Tibial artery (tissue), 4 donors: ENCODE data around the gene PRDX1.
"Not testable (repeated sequence)": the region's sequence is repeated elsewhere in the genome, so short reads cannot be mapped to it uniquely, and the experiment has no call there.

Experiments
- DNase-seq, 2 donors: peaks; one replicate each; pipeline ENCODE4 v3.0.0-alpha.2; 2019
- H3K27ac ChIP-seq, 2 donors: fragments of 200-600 bp; sonication (generic) in 1 of 2; 1 replicate in 1 of 2; 2 replicates in 1 of 2; pipeline ENCODE4 v1.5.1; 2018 to 2019; ENCODE audit warnings: mild to moderate bottlenecking in 1 of 2
- H3K27me3 ChIP-seq, 2 donors: fragments of 200-600 bp; sonication (generic) in 1 of 2; one replicate each; pipeline versions ENCODE4 v1.5.1 to v1.6.0; 2016 to 2019
- H3K36me3 ChIP-seq, 3 donors: fragments of 200-600 bp; sonication (generic) in 2 of 3; one replicate each; pipeline ENCODE4 v1.5.1; 2016 to 2019; ENCODE audit warnings: mild to moderate bottlenecking in 2 of 3
- H3K4me1 ChIP-seq, 4 donors: fragments of 200-600 bp; sonication (generic) in 2 of 4; 1 replicate in 3 of 4; 2 replicates in 1 of 4; pipeline ENCODE4 v1.5.1; 2016 to 2019
- H3K4me3 ChIP-seq, 2 donors: fragments of 200-600 bp; sonication (generic) in 1 of 2; 1 replicate in 1 of 2; 2 replicates in 1 of 2; pipeline ENCODE4 v1.5.1; 2018 to 2019; ENCODE audit warnings: mild to moderate bottlenecking in 2 of 2
- H3K9me3 ChIP-seq, 3 donors: fragments of 200-600 bp; sonication (generic) in 1 of 3; one replicate each; pipeline ENCODE4 v1.5.1; 2016 to 2019
- CTCF ChIP-seq, 2 experiments: fragments of 200-600 bp in 1 of 2; fragments of 450-650 bp in 1 of 2; IDR thresholded peaks; one replicate each; pipeline ENCODE4 v1.5.1; 2017 to 2019; ENCODE audit warnings: antibody characterized with exemption in 2 of 2, mild to moderate bottlenecking in 1 of 2, moderate library complexity in 1 of 2
- intact Hi-C: fragments of 100-400 bp; cut with DNase I; formaldehyde crosslinking; loops from one replicate; pipeline ENCODE4 v1.15.0; 2023; ENCODE audit warnings: low total_unique reads

The PRDX1 gene

GRCh38 chr1:45488666-45489377 lies 32.9 kb downstream of the PRDX1 start:
- no peaks in the 10 kb centered on the region for H3K36me3 ChIP-seq
- H3K27ac ChIP-seq = no peak overlapping the region
- no peak for DNase-seq
- peaks cover 0 to 16% (median 7%) of the 10 kb centered on the region in 4 donors for H3K4me1 ChIP-seq
- no peak for TF ChIP-seq CTCF (IDR thresholded peaks at IDR 0.05)
- no peak overlapping the region for H3K4me3 ChIP-seq
- H3K9me3 ChIP-seq = no peaks in the 10 kb centered on the region
- intact Hi-C loops = no loop called here
- H3K27me3 ChIP-seq = no peaks in the 10 kb centered on the region

GRCh38 chr1:45485949-45486348 lies 35.7 kb downstream of the PRDX1 start:
- H3K27me3 ChIP-seq = no peaks in the 10 kb centered on the region
- H3K4me3 ChIP-seq = no peak overlapping the region
- peaks cover 0 to 10% (median 4%) of the 10 kb centered on the region in 4 donors for H3K4me1 ChIP-seq
- H3K27ac ChIP-seq = no peak overlapping the region
- DNase-seq = no peak
- no peak for TF ChIP-seq CTCF (IDR thresholded peaks at IDR 0.05)
- H3K9me3 ChIP-seq = no peaks in the 10 kb centered on the region
- intact Hi-C loops = no loop called here
- no peaks in the 10 kb centered on the region for H3K36me3 ChIP-seq

GRCh38 chr1:45479039-45479748 lies 42.5 kb downstream of the PRDX1 start:
- Histone ChIP-seq H3K4me3 (no peak overlapping the region), H3K36me3 (no peaks in the 10 kb centered on the region), H3K9me3 (no peaks in the 10 kb centered on the region), H3K4me1 (no peaks in the 10 kb centered on the region), H3K27me3 (no peaks in the 10 kb centered on the region), H3K27ac (no peak overlapping the region)
- intact Hi-C loops = no loop called here
- TF ChIP-seq CTCF (IDR thresholded peaks at IDR 0.05) = no peak
- DNase-seq = no peak

- no peaks in the 10 kb centered on the region for H3K9me3 ChIP-seq
- H3K4me3 ChIP-seq = no peak overlapping the region
- no peaks in the 10 kb centered on the region for H3K36me3 ChIP-seq
- H3K4me1 ChIP-seq = no peaks in the 10 kb centered on the region
- DNase-seq = no peak
- TF ChIP-seq CTCF (IDR thresholded peaks at IDR 0.05) = no peak
- no peaks in the 10 kb centered on the region for H3K27me3 ChIP-seq
- H3K27ac ChIP-seq = no peak overlapping the region
- intact Hi-C loops = no loop called here
Observed at GRCh38 chr1:45478121-45478814, 43.4 kb downstream of the PRDX1 start.

- Histone ChIP-seq H3K4me3 (no peak overlapping the region), H3K4me1 (no peaks in the 10 kb centered on the region), H3K27ac (no peak overlapping the region), H3K36me3 (no peaks in the 10 kb centered on the region), H3K27me3 (no peaks in the 10 kb centered on the region), H3K9me3 (no peaks in the 10 kb centered on the region)
- intact Hi-C loops = no loop called here
- TF ChIP-seq CTCF (IDR thresholded peaks at IDR 0.05) = no peak
- DNase-seq = no peak
Observed at GRCh38 chr1:45477646-45478045, 44.0 kb downstream of the PRDX1 start.

- H3K27me3 ChIP-seq, DNase-seq, H3K36me3 ChIP-seq, H3K4me3 ChIP-seq, H3K4me1 ChIP-seq, H3K27ac ChIP-seq, H3K9me3 ChIP-seq, intact Hi-C loops: not testable (repeated sequence)
Observed at GRCh38 chr1:45474194-45474593, 47.5 kb downstream of the PRDX1 start.
